HG02884 (cell line): ENCODE measurements around the gene PTK6.
A peak's percentile ranks its signal among the peaks of the same experiment; 100 is the strongest.
"Not testable (repeated sequence)": the region's sequence is repeated elsewhere in the genome, so short reads cannot be mapped to it uniquely, and the experiment has no call there.

Experiments
- ATAC-seq: cut with Tn5 transposase; IDR thresholded peaks from one replicate; pipeline ENCODE4 v1.9.1; 2021; ENCODE audit warnings: mild to moderate bottlenecking, moderate library complexity; ENCODE audit not compliant: unreplicated experiment

PTK6 gene

GRCh38 chr20:63559485-63560332 is 22.5 kb upstream of the PTK6 start:
- ATAC-seq: not testable (repeated sequence)

GRCh38 chr20:63558804-63559484 is 21.8 kb upstream of the PTK6 start:
- no peak for ATAC-seq

GRCh38 chr20:63557481-63557891 is 20.3 kb upstream of the PTK6 start:
- no peak for ATAC-seq

- no peak for ATAC-seq
Measured at GRCh38 chr20:63556873-63557478, 19.8 kb upstream of the PTK6 start.

GRCh38 chr20:63555661-63556381 is 18.6 kb upstream of the PTK6 start:
- ATAC-seq: no peak

DNA sequence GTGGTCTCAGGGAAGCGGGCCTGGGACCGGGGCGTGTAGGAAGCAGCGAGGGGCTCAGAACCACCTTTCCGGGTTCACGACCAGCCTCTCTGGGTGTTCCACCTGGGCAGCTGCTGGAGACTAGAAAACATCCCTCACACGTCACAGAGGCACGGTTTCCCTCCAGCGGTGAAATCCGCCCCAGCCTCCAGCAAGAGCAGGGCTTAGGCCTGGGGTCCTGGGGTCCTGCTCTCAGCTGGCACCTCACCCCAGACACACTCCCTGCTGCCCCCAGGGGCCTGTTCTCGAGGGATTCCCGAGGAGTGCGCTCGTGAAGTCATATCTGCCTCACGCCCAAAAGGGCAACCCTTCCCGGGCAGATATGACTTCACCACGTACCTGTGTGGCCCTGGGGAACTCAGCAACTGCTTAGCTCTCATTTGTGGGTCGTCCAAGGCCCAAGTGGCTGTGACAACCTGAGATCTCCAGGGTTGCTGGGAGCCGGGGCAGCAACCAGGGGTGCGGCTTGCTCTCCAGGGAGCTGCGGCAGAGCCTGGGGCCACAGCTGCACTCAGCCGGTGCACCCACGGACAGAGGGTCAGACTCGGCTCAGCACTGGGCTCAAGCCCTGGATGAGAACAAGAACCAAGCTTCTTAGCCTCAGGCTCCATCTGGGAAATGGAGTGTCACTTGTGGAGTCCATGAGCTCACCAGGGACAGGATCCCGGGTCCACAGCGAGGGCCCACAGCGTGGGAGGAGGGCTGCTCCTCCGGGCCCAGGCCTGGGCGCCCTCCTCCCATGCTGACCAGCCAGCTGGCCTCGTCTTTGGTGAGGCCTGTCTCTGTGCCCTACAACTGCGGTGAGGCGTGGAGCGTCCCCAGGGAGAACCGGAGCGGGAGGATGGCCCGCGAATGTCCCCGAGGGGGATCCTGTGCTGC is 17.4 kb upstream of the PTK6 start:
- ATAC-seq: no peak

DNA sequence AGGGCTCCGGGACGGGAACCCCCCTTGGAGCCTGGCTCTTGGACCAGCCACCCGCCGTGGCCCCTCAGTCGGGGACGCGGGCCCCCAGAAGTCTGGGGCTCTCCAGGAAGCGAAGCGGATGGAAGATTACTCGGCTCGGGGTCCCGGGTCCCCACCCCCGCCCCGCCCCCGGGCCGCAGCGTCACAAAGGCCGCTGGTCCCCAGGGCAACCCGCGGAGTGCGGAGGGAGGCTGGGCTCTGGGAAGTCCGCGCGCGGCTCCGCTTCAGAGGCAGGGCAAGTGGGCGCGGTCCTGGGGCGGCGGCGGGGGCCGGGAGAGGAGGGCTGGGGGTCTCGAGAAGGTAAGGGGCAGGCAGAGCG is 16.7 kb upstream of the PTK6 start, which contains the start of gene FNDC11:
FNDC11 (plus strand) TSS at position 227 of the 358 bp plus-strand sequence. CDS start 1,505 bp downstream, outside the sequence.
- peak; percentile 24 for ATAC-seq

GRCh38 chr20:63553251-63553932 is 16.2 kb upstream of the PTK6 start:
- ATAC-seq: peak; percentile 34

- peak; percentile 31 for ATAC-seq
Measured at GRCh38 chr20:63552481-63553249, 15.5 kb upstream of the PTK6 start.

GRCh38 chr20:63551068-63551467 is 13.9 kb upstream of the PTK6 start:
- no peak for ATAC-seq

- ATAC-seq: no peak
Measured at GRCh38 chr20:63549679-63550282, 12.6 kb upstream of the PTK6 start.

DNA sequence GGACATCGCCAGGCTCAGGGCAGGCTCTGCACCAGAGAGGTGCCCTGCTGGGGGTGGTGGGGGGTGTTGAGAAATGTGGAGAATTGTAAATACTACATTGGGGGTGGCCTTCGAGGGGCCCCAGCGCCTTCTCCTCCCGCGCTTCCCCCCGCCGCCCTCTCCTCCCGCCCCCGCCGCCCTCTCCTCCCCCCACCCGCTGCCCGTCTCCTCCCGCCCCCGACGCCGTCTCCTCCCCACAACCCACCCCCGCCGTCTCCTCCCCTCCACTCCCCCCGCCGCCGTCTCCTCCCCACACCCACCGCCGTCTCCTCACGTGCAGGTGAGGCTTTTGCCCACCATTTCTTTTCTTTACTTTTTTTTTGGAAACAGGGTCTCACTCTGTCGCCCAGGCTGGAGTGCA is 11.8 kb upstream of the PTK6 start:
- ATAC-seq: no peak

- ATAC-seq: no peak
Measured at GRCh38 chr20:63548542-63548941, 11.4 kb upstream of the PTK6 start.

DNA sequence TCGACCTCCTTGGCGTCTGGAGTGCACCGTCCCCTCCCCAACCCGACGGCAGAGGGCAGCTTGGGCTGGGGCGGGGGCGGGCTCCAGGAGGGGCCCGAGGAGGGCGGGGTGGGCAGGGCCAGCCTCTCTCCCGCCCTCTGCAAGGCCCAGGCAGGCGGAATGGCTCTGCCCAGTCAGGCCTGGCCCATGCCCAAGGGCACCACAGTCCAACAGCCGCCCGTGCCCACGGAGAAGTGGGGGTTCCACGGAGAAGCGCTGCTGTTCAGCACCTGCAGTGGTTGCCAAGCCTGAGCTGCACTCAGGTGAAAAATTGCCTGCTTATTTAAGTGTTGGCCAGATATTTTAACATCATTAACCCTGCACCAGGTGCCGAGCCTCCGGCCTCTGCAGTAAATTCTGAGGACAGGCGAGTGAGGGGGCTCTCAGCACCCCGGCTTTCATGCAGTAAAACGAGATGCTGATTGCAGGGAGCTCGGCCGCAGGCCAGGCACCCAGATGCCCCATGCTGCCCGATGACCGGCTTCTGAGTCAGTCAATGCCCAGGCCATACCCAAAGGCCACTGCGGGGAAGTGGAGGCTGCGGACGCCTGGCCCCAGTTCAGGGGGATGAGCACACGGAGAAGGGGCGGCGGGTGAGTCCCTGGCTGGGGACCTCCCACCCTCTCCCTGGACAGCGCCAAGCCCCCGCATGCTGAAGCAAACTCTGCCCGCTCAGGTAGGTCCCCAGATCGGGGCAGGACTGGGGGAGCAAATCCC is 10.7 kb upstream of the PTK6 start, which contains the start of gene SRMS:
SRMS (minus strand) TSS at position 25 of the 756 bp plus-strand sequence. CDS start 286 bp downstream, outside the sequence.
- no peak for ATAC-seq

- no peak for ATAC-seq
Measured at GRCh38 chr20:63546956-63547724, 10.0 kb upstream of the PTK6 start.

DNA sequence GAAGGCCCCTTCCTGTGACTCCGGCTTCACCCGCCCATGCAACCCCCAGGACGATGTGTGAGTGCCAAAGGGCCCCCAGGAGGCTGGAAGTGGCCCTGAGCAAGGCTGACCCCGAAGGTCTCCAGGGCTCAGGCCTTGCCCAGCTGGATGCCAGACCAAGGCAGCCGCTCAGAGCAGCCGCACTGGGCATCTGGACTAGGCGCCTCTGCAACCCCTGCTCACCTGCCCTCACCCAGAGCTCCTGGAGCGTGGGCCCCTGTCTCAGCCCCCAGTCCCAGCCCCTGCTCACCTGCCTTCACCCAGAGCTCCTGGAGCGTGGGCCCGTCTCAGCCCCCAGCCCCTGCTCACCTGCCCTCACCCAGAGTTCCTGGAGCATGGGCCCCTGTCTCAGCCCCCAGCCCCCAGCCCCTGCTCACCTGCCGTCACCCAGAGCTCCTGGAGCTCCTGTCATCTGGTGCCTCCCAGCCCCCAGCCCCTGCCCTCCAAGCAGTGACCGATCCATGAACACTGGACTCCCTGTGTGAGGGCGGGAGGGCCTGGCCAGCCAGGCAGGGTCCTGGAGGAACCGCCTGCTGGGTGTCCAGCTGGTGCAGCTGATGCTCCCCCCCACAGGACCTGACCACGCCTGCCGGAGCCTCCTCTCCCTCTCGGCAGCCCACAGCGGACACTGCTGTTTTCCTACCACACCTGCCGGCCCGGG is 9.2 kb upstream of the PTK6 start:
- ATAC-seq: no peak
